RKO (cell line): Measurements from ENCODE around the gene MPV17L.
"Not testable (repeated sequence)": the region's sequence is repeated elsewhere in the genome, so short reads cannot be mapped to it uniquely, and the experiment has no call there.

ENCODE experiments used
- DNase-seq: peaks from one replicate; pipeline ENCODE4 v3.0.0-alpha.2; 2016; ENCODE audit warnings: low spot score

MPV17L gene

DNA sequence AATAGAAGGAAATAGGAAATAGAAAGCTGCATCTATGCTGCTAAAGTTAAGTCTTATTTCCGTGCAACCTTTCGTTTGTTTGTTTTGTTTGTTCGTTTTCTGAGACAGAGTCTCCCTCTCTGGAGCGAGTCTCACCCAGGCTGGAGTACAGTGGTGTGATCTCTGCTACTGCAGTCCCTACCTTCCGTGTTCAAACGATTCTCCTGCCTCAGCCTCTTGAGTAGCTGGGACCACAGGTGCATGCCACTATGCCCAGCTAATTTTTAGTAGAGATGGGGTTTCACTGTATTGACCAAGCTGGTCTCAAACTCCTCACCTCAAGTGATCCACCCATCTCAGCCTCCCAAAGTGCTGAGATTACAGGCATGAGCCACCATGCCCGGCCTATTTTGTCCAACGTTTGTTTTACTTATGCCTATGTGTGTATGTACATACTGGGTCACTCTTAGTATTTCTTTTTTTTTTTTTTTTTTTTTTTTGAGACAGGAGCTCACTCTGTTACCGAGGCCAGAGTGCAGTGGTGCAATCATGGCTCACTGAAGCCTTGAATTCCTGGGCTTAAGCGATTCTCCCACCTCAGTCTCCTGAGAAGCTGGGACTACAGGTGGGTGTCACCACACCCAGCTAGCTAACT is 55.7 kb downstream of the MPV17L start:
- no peak for DNase-seq

DNA sequence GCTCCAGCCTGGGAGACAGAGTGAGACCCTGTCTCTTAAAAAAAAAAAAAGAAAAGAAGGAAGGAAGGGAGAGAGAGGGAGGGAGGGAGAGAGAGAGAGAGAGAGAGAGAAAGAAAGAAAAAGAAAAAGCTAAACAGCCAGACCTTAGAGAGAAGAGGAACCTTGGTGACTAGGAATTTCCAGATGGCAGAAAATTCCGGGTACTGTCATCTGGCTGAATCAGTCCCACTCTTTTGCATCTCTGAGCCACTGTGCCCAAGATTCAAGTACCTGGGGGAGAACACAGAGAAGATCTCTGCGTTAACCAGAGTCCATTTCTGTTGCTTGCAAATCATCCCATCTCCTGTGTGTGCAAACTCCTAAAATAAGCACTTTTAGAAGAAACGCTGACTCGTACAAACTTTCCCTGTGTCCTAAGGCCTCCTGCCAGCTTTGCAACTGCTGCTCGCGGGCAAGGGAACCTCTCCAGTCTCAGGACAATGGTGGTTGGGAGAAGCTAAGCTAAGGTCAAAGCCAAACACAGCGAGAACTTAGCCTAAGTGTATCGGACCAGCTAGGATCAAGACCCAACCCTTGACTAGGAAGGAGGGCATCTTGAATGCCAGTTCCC is 56.8 kb downstream of the MPV17L start:
- DNase-seq, result no peak

DNA sequence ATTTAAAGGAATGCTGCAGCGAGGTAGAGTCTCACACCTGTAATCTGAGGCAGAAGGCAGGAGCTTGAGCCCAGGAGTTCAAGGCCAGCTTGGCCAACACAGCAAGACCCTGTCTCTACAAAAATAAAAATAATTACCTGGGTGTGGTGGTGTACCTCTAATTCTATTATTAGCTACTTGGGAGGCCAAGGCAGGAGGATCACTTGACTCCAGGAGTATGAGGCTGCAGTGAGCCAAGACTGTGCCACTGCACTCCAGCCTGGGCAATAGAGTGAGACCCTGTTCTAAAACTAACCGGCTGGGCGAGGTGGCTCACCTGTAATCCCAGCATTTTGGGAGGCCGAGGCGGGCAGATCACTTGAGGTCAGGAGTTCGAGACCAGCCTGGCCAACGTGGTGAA is 57.7 kb downstream of the MPV17L start:
- DNase-seq, result not testable (repeated sequence)

DNA sequence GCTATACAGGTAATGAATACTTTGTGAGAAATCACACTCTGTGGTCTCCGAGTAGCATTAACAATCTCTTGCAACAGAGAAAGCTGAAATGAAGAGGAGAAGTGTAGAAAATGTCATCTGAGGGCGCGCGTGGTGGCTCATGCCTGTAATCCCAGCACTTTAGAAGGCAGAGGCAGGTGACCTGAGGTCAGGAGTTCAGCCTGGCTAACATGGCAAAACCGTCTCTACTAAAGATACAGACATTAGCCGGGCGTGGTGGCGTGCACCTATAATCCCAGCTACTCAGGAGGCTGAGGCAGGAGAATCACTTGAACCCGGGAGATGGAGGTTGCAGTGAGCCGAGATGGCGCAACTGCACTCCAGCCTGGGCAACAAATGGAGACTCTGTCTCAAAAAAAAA is 59.4 kb downstream of the MPV17L start:
- DNase-seq, result not testable (repeated sequence)

DNA sequence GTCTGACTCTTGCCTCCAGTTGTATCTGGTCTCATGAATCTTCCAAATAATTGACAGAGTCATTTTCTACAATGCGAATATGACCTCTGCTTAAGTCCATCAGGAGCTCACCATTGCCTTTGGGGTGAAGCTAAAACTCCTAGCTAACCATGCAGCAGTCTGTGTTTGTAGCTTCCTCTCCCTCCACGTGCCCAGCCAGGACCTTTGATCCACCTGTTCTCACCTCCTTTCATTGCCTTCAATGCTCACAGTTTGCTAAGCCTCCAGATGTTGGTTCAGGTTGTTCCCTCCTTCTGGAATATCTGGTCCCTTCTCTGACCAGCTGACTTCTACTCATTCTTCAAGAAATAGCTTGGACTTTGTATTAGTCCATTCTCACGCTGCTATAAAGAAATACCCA is 61.8 kb downstream of the MPV17L start:
- no peak for DNase-seq

DNA sequence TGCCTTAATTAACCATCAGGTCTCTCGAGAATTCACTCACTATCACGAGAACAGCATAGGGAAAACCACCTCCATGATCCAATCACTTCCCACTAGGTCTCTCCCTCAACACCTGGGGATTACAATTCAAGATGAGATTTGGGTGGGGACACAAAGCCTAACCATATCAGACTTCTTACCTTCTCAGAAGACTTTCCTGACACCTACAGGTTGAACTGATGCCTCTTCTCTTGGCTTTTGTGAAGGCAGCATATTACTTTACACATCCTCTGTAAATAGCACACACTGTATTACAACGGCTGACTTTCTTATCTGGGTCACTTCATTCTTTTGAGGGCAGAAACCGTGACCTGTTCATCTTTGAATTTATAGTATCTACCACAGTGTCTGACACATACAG is 62.4 kb downstream of the MPV17L start:
- no peak for DNase-seq

DNA sequence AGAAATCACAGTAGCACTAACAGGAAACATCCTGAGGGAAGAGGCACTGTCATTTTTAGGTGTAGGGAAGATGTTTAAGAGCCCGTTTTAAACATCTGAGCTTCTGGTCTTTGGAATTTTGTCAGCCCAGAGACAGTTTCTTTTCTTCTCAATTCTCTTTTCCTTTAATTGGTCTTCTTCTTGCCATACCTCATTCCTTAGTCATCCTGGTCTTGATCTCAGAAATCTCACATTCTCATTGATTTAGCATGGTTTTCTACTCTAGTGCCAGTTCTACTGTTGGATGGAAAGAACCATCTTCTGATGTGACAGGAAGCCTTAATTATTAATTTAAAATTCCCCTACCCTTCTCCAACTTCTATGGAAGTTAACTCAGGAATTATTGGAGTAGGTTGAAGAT is 64.2 kb downstream of the MPV17L start:
- DNase-seq, result no peak

DNA sequence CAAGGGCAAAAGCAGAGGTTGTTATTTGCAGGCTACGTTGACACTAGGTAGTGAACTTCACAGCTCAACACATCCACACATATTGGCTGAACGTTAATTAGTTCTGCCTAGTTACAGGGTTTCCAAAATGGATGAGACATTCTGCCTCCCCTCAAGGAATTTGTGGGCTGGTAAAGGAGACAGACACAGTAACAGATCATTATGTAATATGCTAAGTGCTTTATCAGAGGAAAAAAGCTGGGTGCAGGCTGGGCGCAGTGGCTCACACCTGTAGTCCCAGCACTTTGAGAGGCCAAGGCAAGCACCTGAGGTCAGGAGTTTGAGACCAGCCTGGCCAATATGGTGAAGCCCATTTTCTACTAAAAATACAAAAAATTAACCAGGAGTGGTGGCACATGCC is 65.0 kb downstream of the MPV17L start:
- no peak for DNase-seq

DNA sequence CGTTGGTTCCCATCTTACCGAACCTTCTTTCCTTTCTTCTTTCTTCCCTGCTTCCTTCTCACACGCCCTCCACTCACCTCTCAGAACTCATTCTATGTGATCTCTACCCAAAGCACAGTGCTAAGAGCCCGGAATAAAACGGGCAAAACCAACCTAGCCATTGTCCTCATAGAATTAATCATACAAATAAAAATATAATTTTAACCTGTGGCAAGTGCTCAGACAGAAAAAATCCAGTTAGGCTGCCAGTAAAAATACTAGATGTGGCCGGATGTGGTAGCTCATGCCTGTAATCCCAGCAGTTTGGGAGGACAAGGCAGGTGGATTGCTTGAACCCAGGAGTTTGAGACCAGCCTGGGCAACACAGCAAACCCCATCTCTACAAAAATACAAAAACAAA is 65.8 kb downstream of the MPV17L start:
- no peak for DNase-seq
